ENCODE data around the gene DRG1. TPM values are rescaled to one million over a fixed set of nuclear protein-coding genes. Genes with fewer than 3 reads are reported as not detected.

DRG1 gene, protein sequence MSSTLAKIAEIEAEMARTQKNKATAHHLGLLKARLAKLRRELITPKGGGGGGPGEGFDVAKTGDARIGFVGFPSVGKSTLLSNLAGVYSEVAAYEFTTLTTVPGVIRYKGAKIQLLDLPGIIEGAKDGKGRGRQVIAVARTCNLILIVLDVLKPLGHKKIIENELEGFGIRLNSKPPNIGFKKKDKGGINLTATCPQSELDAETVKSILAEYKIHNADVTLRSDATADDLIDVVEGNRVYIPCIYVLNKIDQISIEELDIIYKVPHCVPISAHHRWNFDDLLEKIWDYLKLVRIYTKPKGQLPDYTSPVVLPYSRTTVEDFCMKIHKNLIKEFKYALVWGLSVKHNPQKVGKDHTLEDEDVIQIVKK
- total RNA-seq (2014; rRNA removed; shearing (Covaris generic)) = 63.9 and 69.7 TPM in 2 replicates
- 78.1 and 87.6 TPM in 2 replicates for polyA plus RNA-seq (2016; fragmentation: Nextera tagmentation; extraction: Ambion mirVana)
- long read RNA-seq, transcript DRG1-201 (9 exons, 1,746 nt) = major isoform, 117 of 126 reads
- long read RNA-seq, partial matches to known transcripts = 3 of 126 reads
- long read RNA-seq, other reads (novel, unspliced or antisense) = 6 of 126 reads

DNA sequence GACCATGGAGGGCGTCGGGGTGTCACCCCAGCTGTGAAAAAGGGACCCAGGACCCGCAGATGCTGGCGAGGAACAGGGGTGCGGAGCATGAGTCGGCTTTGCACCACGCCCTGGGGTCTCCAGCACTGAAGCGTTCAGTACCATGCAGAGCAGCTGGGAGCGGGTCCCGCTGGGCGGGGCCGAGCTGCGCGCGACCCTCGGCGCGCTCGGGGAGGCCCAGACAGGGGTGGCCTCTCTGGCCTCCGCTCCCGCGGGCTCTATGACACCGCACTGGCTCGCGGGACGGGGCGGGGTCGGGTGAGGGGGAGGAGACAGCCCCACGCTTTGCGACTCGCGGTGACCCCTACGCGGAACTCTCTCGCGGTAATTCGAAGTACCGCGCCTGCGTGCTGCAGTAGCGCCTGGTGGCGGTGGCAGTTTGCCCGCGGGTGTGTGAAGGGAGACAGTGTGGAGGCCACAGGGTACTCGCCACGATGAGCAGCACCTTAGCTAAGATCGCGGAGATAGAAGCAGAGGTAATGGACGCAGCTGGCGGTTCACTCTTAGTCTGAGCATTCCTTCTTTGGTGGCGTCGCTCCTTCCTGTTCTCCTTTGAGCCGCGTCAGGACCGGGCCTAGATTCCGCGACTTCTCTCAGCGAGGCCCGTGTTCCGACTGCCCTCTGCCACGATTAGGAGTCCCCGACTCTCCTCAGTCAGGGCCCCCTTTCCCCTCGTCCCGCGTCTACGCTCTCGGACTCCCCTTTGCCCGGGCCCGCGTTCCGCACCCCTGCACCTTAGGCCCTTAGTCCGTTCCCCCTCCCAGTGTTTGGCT, at the start of gene DRG1:
Gene DRG1, plus strand, starts transcription at position 394 of the 812 bp plus-strand sequence. Its CDS starts 80 bp downstream, at position 474.
- Histone ChIP-seq H3K79me2 (replicated peaks; ENCODE audit: insufficient read depth) (peaks cover 41% of the 10 kb centered on the region), H3K4me3 (peak within 1 kb of the TSS; percentile 85), H3K4me2 (peak within 1 kb of the TSS; percentile 84), H3K9me2 (ENCODE audit: insufficient read depth) (no peaks in the 10 kb centered on the region), H4K20me1 (replicated peaks; ENCODE audit: insufficient read depth) (peaks cover 7% of the 10 kb centered on the region; the same call in 1 of the 2 replicates), H3K27ac (ENCODE audit: low read depth) (peak within 1 kb of the TSS; percentile 92), H3F3A (replicated peaks; ENCODE audit: low read depth) (no peaks in the 10 kb centered on the region), H3K36me3 (ENCODE audit: insufficient read depth) (peaks cover 17% of the 10 kb centered on the region; the same call in 1 of the 2 replicates), H3K27me3 (ENCODE audit: insufficient read depth) (no peaks in the 10 kb centered on the region), H3K4me1 (ENCODE audit: insufficient read depth) (peaks cover 16% of the 10 kb centered on the region), H2AFZ (peak within 1 kb of the TSS; percentile 99)
- Mint-ChIP-seq H3K9me3 (no peaks in the 10 kb centered on the region), H3K36me3 (ENCODE audit: low read depth) (peaks cover 25% of the 10 kb centered on the region; the same call in 2 of the 3 replicates), H3K27ac (peak within 1 kb of the TSS; percentile 97), H3K4me1 (peaks cover 9% of the 10 kb centered on the region), H3K27me3 (ENCODE audit: insufficient read depth, low read depth, poor library complexity) (peaks cover 8% of the 10 kb centered on the region), H3K4me3 (peak within 1 kb of the TSS; percentile 95)
- DNase-seq (ENCODE audit: low spot score) (peak; percentile 96), ATAC-seq (peak; percentile 97)
- TF ChIP-seq CREB1 (CRISPR knock-in tag; IDR thresholded peaks at IDR 0.05; ENCODE audit: low read depth) (peak; percentile 76; the same call in 1 of the 2 replicates), ZNF331 (CRISPR knock-in tag; IDR thresholded peaks at IDR 0.05; ENCODE audit: low read depth) (no peak), STAT1 (IDR thresholded peaks at IDR 0.05; ENCODE audit: unreplicated experiment) (no peak), NANOG (IDR thresholded peaks at IDR 0.05; ENCODE audit: borderline replicate concordance) (no peak), POLR2AphosphoS5 (IDR thresholded peaks at IDR 0.05; ENCODE audit: low read depth) (peak; percentile 99), JUNB (IDR thresholded peaks at IDR 0.05; ENCODE audit: unreplicated experiment) (no peak), ZNF114 (CRISPR knock-in tag; IDR thresholded peaks at IDR 0.05) (no peak), EZH2 (IDR thresholded peaks at IDR 0.05; ENCODE audit: low read depth, unreplicated experiment) (no peak)
- TF ChIP-seq, protein P1, sequence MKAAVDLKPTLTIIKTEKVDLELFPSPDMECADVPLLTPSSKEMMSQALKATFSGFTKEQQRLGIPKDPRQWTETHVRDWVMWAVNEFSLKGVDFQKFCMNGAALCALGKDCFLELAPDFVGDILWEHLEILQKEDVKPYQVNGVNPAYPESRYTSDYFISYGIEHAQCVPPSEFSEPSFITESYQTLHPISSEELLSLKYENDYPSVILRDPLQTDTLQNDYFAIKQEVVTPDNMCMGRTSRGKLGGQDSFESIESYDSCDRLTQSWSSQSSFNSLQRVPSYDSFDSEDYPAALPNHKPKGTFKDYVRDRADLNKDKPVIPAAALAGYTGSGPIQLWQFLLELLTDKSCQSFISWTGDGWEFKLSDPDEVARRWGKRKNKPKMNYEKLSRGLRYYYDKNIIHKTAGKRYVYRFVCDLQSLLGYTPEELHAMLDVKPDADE (IDR thresholded peaks at IDR 0.05) = peak; percentile 40
- TF ChIP-seq, protein P2, sequence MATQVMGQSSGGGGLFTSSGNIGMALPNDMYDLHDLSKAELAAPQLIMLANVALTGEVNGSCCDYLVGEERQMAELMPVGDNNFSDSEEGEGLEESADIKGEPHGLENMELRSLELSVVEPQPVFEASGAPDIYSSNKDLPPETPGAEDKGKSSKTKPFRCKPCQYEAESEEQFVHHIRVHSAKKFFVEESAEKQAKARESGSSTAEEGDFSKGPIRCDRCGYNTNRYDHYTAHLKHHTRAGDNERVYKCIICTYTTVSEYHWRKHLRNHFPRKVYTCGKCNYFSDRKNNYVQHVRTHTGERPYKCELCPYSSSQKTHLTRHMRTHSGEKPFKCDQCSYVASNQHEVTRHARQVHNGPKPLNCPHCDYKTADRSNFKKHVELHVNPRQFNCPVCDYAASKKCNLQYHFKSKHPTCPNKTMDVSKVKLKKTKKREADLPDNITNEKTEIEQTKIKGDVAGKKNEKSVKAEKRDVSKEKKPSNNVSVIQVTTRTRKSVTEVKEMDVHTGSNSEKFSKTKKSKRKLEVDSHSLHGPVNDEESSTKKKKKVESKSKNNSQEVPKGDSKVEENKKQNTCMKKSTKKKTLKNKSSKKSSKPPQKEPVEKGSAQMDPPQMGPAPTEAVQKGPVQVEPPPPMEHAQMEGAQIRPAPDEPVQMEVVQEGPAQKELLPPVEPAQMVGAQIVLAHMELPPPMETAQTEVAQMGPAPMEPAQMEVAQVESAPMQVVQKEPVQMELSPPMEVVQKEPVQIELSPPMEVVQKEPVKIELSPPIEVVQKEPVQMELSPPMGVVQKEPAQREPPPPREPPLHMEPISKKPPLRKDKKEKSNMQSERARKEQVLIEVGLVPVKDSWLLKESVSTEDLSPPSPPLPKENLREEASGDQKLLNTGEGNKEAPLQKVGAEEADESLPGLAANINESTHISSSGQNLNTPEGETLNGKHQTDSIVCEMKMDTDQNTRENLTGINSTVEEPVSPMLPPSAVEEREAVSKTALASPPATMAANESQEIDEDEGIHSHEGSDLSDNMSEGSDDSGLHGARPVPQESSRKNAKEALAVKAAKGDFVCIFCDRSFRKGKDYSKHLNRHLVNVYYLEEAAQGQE (IDR thresholded peaks at IDR 0.05; ENCODE audit: unreplicated experiment) = no peak
- TF ChIP-seq, protein P3, sequence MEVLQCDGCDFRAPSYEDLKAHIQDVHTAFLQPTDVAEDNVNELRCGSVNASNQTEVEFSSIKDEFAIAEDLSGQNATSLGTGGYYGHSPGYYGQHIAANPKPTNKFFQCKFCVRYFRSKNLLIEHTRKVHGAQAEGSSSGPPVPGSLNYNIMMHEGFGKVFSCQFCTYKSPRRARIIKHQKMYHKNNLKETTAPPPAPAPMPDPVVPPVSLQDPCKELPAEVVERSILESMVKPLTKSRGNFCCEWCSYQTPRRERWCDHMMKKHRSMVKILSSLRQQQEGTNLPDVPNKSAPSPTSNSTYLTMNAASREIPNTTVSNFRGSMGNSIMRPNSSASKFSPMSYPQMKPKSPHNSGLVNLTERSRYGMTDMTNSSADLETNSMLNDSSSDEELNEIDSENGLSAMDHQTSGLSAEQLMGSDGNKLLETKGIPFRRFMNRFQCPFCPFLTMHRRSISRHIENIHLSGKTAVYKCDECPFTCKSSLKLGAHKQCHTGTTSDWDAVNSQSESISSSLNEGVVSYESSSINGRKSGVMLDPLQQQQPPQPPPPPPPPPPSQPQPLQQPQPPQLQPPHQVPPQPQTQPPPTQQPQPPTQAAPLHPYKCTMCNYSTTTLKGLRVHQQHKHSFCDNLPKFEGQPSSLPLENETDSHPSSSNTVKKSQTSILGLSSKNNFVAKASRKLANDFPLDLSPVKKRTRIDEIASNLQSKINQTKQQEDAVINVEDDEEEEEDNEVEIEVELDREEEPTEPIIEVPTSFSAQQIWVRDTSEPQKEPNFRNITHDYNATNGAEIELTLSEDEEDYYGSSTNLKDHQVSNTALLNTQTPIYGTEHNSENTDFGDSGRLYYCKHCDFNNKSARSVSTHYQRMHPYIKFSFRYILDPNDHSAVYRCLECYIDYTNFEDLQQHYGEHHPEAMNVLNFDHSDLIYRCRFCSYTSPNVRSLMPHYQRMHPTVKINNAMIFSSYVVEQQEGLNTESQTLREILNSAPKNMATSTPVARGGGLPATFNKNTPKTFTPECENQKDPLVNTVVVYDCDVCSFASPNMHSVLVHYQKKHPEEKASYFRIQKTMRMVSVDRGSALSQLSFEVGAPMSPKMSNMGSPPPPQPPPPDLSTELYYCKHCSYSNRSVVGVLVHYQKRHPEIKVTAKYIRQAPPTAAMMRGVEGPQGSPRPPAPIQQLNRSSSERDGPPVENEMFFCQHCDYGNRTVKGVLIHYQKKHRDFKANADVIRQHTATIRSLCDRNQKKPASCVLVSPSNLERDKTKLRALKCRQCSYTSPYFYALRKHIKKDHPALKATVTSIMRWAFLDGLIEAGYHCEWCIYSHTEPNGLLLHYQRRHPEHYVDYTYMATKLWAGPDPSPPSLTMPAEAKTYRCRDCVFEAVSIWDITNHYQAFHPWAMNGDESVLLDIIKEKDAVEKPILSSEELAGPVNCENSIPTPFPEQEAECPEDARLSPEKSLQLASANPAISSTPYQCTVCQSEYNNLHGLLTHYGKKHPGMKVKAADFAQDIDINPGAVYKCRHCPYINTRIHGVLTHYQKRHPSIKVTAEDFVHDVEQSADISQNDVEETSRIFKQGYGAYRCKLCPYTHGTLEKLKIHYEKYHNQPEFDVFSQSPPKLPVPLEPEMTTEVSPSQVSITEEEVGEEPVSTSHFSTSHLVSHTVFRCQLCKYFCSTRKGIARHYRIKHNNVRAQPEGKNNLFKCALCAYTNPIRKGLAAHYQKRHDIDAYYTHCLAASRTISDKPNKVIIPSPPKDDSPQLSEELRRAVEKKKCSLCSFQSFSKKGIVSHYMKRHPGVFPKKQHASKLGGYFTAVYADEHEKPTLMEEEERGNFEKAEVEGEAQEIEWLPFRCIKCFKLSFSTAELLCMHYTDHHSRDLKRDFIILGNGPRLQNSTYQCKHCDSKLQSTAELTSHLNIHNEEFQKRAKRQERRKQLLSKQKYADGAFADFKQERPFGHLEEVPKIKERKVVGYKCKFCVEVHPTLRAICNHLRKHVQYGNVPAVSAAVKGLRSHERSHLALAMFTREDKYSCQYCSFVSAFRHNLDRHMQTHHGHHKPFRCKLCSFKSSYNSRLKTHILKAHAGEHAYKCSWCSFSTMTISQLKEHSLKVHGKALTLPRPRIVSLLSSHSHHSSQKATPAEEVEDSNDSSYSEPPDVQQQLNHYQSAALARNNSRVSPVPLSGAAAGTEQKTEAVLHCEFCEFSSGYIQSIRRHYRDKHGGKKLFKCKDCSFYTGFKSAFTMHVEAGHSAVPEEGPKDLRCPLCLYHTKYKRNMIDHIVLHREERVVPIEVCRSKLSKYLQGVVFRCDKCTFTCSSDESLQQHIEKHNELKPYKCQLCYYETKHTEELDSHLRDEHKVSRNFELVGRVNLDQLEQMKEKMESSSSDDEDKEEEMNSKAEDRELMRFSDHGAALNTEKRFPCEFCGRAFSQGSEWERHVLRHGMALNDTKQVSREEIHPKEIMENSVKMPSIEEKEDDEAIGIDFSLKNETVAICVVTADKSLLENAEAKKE (CRISPR knock-in tag; IDR thresholded peaks at IDR 0.05) = no peak

All from GM23338 (cell line).